Measurements from ENCODE around the gene HSF4.

GRCh38 chr16:67157892-67158635, 6.5 kb upstream of the HSF4 start:
- TF ChIP-seq CTCF (IDR thresholded peaks at IDR 0.05; ENCODE audit: poor library complexity) (no peak), EZH2phosphoT487 (IDR thresholded peaks at IDR 0.05; ENCODE audit: low read depth, severe bottlenecking, unreplicated experiment) (no peak), EZH2 (IDR thresholded peaks at IDR 0.05; ENCODE audit: borderline replicate concordance) (no peak)

All from hepatocyte (in vitro differentiated cells).